Activated CD8-positive, alpha-beta memory T cell treated with anti-CD3 and anti-CD28 coated beads, Interleukin-2, amount 50 U/mL, for 48 hours (primary cell): ENCODE results near the gene OBP2A.

Source experiments
- DNase-seq: peaks from one replicate; pipeline ENCODE4 v3.0.0-alpha.2; 2020

Gene OBP2A

DNA sequence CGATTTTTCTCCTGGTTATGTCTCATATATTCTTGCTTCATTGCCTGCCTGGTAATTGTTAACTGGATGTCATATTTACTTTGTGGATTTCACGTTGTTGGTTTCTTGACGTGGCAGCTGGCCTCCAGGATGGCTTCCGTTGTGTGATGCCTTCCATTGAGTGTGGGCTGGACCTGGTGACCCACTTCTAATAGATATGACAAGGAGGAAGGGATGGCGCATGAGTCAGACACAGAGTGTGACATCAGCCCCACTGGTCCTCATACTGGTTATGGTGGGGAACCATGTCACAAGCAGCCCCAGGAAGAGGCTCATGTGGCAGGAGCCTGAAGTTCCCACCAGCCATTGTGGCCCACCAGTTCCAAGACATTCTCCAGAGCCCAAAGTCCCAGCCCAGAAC lies 9.3 kb downstream of the OBP2A start:
- DNase-seq: no peak

DNA sequence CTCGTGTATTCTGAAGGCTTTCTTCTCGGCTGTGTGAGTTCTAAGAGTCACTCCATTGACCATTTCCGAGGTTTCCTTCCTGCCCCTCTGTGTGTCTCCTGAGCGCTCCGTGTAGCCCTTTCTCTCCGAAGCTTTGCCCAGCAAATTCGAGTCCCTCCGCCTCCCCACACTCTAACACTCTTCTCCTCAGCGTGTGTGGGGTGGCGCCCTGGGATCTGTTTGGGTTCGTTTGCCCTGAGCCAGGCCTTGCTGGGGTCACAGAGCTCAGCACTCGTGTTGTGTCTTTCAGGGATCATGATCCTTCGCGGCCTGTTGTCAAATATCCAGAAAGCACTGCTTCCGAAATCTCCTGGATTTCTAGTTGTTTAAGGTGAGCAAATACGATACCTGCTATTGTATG lies 10.0 kb downstream of the OBP2A start:
- no peak for DNase-seq

DNA sequence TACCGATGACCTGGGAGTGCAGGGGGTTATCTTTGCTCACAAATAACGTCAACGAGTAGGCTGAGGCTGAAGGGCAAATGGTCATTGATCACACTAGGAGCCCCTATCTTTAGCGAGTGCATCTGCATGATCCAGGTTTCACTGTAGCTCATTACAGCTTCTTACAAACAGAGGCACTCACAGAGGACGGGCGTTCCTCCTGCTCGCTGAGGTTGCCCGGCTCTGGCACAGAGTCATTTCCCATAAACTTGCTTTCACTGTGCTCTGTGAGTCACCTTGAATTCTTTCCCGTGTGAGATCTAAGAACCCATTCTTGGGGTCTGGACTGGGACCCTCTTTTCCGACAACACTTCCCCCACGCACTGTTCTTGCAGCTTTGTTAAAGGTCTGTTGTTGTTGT lies 13.7 kb downstream of the OBP2A start:
- no peak for DNase-seq

DNA sequence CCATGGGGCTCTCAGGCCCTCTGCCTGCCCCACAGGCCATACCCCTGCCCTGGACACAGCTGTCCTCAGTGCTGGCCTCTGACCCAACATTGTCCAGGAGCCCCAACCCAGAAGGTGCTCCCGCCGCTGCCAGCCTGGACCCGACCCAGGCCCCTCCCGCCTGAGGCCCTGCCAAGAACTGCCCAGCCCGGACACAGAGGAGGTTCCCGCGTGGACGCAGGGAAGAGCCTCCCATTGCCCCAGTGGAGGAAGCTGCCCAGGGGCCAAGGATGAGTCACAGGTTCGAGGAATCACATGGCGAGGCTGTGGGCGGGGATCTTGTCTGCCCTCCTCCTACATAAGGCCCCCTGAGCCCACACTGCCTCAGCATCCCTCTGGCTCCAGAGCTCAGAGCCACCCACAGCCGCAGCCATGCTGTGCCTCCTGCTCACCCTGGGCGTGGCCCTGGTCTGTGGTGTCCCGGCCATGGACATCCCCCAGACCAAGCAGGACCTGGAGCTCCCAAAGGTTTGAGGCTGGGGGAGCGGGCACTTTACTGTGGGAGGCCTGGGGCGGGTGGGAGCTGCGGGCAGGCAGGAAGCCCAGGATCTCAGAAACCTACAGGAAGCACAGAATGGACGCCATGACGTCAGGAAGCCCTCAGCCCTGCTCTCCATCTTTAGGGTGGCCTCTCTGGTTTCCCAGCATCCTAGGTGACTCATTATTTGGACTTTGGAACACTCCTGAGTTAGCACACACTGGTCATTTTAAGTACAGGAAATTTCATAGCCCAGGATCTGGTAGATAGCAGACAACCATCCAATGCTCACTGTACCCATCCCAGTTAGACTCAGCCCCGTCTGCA lies 15.7 kb downstream of the OBP2A start, which contains the start of gene PAEP:
Gene PAEP, plus strand, starts transcription at position 366 of the 844 bp plus-strand sequence.
- no peak for DNase-seq

DNA sequence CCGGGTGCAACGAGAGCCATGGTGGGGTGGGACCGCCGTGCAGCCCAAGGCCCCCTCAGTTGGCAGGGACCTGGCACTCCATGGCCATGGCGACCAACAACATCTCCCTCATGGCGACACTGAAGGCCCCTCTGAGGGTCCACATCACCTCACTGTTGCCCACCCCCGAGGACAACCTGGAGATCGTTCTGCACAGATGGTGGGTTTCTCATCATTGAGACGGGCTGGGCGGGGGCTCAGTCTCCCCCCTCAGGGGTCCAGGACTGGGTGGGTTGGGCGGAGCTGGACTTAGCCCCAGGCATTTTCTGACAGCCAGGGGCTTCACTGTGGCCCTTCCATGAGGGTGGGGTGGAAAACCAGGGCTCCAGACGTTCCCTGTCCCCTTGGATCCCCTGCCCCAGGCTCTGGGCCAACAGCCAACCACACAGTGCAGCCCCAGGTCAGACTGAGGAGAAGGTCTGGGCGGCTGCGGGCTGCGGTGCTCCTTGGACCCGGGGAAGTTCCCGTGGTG lies 16.4 kb downstream of the OBP2A start:
- no peak for DNase-seq

DNA sequence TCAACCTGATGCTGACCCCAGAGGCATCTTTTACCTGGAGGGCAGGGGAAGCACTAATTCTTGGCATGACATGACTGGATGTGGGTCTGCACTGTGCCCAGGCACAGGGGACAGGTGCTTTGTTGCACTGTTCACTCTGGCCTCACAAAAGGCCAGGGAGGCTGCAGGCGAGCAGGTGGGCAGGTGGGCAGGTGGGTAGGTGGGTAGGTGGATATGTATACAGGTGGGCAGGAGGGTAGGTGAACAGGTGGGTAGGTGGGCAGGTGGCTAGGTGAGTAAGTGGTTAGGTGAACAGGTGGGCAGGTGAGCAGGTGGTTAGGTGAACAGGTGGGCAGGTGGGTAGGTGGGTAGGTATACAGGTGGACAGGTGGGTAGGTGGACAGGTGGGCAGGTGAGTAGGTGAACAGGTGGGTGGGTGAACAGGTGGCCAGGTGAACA lies 17.1 kb downstream of the OBP2A start:
- no peak for DNase-seq

DNA sequence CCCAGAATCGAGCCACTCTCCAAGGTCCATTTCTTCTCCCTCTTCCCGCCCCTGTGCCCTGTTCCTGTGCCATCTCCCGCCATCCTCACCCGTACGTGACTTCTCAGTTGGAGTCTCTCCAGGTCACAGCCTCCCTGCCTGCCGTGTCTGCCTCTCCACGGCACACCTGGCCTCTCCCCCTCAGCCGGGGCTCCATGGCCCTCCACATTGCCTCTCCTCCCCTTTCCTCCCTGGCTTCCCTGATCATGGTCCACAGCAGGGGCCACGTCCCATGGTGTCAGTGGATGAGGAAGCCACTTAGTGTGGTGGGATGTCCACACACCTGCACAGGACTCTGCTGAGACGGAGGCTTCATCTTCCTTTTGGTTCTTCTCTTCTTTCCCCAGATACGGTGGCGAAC lies 17.9 kb downstream of the OBP2A start:
- no peak for DNase-seq

DNA sequence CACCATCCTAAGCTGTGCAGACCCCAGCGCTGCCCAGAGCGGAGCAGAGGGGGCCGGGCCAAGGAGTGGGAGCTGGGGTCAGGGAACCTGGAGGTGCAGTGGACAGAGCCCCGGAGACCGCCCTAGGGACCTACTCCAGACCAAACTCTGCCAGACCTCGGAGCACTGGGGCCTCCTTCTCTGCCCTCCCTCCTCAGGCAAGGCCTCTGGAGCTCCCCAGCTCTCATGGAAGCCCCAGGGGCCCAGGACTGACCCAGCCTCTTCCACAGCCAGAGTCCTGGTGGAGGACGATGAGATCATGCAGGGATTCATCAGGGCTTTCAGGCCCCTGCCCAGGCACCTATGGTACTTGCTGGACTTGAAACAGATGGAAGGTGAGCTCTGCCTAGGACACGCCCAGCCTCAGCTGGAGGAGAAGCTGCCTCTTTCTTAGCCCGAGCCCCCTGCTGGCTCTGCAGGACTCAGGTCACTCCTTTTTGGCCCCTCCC lies 19.3 kb downstream of the OBP2A start:
- DNase-seq: no peak

DNA sequence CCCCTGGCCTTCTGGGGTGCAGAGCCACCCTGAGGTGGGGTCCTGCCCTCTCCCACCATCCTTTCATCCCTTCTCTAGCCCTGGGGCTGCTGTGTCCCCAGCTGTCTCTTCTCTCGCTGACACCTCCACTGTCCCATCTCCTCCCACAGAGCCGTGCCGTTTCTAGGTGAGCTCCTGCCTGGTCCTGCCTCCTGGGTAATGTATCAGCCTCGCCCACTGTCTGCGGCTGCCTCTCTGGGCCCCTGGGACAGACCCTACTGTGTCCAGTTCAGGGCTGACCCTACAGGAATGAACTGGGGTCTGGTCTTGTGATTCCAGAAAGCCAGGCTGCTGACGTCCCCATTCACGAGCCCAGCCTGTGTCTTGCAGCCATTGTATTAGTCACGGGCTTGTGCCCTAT lies 19.7 kb downstream of the OBP2A start:
- no peak for DNase-seq

DNA sequence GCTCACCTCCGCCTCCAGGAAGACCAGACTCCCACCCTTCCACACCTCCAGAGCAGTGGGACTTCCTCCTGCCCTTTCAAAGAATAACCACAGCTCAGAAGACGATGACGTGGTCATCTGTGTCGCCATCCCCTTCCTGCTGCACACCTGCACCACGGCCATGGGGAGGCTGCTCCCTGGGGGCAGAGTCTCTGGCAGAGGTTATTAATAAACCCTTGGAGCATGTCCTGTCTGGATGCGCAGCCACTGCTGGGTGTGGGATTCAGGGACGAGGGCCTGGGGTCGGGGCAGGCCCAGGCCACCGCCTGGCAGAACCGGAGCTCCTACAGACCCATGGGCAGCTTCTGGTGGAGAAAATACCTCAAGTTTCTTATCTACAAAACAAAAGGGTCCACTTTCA lies 20.6 kb downstream of the OBP2A start:
- DNase-seq: no peak

DNA sequence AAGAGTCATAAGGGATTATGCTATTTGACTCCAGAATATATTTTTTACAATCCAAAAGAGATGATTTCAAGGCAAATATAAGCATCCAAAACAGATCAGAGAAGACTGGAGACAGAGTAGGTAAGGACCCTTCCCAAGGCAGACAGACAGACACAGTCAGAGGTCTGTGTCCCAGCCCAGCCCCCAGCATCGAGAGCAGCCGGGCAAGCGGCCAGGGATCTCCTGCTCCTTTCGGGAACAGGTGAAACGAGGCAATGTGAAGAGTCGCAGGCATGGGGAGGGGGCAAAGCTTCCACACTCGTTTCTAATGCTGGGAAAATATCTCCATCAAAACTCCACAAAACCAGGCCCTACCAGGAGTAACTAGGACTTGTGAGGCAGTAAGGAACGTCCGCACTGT lies 21.4 kb downstream of the OBP2A start:
- no peak for DNase-seq

DNA sequence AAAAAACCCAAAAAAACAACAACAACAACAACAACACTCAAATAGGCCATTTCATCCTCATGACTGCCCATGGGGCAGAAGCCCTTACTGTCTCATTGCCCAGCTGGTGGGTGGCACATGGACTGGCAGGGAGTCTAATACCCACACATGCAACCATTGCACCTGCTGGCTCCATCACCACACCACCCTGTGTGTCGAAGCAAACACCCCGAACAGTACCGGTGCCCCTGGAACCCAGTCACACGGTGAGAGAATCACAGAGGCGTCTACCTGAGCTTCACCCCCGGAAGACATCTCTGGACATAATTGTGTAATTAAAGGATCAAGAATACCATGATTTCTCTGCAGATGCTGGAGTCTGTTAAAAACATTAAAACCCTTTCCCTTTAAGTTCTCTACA lies 22.1 kb downstream of the OBP2A start:
- DNase-seq: no peak

DNA sequence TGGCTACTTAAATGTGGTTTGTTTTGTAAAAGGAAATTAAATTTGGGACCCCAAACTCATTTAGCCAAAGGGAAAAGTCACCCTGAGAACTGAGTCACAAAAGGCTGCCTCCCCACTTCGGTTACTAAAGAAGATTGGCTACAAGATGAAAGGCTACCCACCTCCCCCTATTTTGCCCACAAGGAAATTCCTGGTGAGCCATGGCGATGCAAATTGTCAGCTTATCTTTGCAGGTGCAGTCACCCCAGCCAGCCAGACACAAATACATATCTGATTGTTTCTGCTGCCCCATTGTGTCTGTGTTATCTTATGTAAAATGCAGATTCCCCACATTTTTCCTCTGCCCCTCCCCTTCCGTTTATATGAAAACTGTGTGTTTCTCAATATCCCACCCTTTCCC lies 24.5 kb downstream of the OBP2A start:
- no peak for DNase-seq

DNA sequence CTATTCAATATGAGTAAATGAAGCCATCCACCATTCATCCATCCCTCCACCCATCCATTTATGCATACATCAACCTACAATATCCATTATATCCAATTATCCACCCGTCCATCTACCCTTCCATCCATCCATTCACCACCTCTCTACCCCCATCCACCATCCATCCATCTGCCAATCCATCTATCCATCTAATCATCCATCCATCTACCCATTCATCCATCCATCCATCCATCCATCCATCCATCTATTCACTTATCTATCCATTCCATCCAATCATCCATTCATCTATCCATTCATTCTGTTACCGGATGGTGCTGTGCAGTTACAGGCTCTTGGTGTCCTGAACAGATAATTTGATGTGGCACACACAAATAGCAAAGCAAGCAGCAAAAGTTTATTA lies 26.3 kb downstream of the OBP2A start:
- no peak for DNase-seq

DNA sequence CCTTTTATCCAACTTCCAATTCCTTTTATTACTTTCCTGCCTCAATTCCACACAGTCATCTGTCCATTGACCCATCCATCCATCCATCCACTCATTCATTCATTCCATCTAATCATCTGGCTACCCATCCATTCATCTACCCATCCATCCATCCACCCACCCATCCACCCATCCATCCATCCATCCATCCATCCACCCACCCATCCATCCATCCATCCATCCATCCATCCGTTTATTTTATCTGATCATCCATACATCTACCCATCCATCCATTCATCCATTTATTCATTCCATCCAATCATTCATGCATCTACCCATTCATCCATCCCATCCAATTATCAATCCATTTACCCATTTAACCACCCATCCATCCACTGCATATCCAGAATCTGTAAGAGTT lies 27.2 kb downstream of the OBP2A start:
- no peak for DNase-seq

DNA sequence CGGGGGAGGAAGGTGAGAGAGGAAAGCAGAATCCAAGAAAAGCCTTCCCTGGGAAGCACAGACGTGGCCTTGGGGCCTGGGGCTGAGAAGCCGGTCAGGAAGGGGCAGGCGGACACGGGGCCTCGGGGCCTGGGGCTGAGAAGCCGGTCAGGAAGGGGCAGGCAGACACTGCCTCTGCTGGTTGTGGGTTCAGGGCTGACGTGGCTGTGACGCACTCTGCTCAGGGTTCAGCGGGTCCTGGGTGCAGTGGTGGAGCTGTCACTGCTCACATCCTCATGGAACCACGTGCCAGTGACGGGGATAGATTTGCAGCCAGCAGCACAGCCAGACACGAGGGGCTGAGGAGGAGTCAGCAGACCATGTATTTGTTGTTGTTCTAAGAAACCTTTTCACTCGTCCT lies 28.4 kb downstream of the OBP2A start:
- no peak for DNase-seq

DNA sequence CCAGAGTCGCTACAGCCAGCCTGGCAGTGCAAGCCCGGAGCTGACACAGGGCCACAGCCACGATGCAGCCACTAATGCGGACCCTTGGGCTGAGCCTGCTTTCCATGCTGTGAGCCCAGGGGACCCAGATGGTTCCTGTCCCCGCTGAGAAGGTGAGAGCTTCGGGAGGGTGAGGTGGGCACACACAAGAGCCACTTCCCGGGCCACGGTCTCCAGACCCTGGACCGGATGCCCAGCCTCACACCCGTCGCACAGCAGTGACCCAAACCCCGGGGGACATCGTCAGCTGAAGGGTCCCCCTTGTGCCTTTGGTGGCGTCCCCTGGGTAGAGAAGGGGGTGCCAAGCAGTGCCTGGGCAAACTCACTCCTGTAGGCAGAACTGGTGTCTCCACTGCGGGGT lies 29.0 kb downstream of the OBP2A start:
- no peak for DNase-seq

DNA sequence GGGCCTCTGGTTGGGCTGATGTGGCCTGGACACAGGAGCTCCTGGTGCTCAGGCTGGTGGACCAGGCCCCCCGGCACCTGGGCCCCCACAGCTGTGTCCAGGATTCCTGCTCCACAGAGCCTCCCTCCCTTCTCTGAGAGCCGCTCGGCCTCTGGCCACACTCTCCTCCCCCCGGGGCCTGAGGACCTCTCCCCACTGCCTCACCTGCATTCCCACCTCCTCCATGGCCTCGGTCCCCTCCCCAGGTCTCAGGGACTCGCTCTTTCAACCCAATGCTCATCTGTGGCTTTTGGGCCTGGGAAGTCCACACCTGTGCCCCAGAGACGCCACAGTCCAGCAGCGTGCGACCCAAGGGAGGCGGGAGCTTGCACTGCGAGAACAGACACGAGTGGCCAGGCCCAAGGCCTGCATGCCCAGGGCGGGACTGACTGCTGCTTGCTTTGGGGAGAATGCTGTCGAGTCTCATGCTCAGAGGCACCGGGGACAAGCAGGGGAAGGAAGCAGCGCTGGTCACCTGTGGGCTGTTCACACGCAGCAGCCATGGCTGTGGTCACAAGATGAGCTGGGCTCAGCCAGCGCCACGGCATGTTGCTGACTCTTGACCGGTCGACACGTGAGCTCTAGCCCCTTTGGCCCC lies 30.2 kb downstream of the OBP2A start:
- DNase-seq: no peak

DNA sequence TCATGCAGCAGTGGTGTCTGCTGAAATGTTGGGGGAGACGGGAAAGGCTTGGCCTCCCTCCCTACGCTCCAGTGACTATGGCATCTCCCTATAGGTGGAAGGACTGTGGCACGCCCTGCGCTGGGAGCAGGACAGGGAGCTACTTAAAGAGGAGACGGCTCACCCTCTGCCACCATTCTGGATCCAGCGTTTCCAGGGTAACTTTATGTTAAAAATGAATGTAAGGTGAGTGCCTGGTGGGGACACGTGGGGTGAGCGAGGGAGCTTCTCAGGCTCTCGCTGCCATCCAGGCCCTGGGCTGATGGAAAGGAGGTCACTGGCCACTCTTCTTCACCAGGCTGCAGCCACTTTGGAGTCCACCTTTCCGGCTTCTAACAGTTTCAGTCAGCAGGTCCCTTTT lies 31.3 kb downstream of the OBP2A start:
- DNase-seq: no peak

DNA sequence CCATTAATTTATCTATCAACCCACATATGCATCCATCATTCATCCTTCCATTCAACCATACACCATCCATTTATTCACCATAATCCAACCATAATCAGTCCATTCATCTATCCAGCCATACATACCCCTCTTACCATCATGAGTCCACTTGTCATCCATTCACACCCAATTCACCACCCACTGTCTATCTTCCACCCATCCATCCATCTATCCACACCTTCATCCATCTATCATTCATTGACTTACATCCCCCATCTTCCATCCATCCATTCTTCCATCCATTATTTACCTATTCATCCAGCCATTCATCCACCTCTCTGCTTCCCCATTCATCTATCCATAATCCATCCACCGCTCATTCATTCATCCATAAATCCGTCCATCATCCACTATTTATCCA lies 33.4 kb downstream of the OBP2A start:
- DNase-seq: no peak

DNA sequence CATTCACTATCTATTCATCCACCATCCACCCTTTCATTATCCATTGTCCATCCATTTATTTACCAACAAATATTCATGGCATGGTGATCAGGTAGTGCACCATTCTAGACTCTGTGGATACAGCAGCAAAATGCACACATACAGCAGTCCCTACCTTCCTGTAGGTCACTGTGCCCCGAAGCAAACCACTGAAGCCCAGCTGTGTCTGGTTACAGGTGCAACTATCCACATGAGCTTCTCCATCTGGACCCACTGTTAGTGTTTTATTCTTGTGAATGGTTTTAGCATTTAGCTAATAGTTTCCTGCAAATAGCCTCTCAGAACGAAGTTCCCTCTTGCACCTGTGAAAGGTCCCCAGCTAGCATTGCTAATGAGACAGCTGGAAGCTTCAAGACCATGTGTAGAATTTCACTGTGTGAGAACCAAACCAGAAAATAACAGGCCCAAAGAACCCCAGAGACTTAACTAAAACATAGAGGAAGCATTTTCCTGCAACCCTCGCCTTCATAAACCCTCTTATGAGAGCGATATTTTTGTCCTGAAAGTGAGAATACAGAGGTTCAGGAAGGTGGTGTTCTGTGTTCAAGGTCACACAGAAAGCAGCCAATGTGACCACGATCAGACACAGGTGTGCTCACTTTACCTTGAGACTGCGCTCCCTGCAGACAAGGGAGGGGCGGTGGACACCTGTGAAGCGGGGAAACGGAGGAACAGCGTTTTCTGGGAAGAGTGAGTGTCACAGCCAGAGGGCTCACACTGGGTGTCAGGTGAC lies 34.1 kb downstream of the OBP2A start:
- DNase-seq: no peak

DNA sequence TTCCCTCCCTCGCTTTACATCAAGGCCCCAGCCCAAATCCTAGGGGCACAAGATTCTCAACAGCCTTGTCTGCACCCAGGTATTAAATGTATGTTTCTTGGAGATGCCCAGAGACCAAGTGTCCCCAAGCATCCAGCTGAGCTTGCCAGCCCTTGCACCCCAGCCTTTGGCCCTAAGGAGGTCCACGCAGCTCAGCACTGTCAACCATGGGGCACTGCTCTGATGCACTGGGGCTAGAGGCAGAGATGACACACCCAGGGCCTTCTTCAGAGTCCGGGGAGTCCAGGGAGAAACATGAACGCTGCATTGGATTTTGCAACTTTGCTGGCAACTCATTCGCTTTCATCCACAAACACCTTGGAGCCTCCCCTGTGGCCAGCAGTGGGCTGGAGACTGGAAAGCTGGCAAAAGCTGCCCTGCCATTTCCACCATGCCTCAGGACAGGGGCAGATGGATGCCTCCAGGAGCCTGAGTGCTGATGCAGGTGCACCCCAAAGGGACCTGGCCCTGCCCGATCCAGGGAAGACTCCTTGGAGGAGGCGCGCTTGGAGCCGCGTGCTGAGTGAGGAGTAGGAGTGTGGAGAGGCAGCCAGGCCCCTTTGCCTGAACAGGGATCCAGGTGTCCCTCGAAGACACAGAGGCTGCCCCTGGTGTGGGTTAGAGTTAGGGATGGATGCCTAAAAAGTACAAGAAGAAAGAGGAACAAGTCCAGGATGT lies 34.9 kb downstream of the OBP2A start:
- DNase-seq: no peak
